H54 (cell line): Measurements from ENCODE around the gene USE1.
A peak's percentile ranks its signal among the peaks of the same experiment; 100 is the strongest.

ENCODE experiments used
- DNase-seq: peaks from one replicate; pipeline ENCODE4 v3.0.0; 2011; ENCODE audit warnings: low spot score, mixed read lengths; ENCODE audit not compliant: insufficient read length
- FAIRE-seq: peaks from 3 replicates; lab custom pipeline; 2011; peaks lifted over from hg19 to GRCh38; lab: Jason Lieb, UNC
- POLR2A ChIP-seq: IDR thresholded peaks from 2 replicates; pipeline ENCODE4 v1.6.1; 2011; ENCODE audit warnings: low read depth, mild to moderate bottlenecking, low read length

USE1 gene

DNA sequence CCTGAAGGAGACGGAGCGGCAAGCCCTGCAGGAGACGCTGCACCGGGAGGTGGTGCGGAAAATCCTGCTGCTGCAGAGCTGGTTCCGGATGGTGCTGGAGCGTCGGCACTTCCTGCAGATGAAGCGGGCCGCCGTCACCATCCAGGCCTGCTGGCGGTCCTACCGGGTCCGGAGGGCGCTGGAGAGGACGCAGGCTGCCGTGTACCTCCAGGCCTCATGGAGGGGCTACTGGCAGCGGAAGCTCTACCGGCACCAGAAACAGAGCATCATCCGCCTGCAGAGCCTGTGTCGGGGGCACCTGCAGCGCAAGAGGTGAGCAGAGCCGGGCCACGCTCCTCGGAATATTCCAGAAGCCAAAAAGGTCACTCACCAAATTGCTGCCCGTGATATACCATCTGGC, 22.4 kb upstream of the USE1 start:
- FAIRE-seq: no peak
- no peak for DNase-seq
- TF ChIP-seq POLR2A: no peak

- FAIRE-seq (no peak), DNase-seq (no peak)
- no peak for TF ChIP-seq POLR2A
These were observed 20.5 kb upstream of the USE1 start for GRCh38 chr19:17194608-17195007.

DNA sequence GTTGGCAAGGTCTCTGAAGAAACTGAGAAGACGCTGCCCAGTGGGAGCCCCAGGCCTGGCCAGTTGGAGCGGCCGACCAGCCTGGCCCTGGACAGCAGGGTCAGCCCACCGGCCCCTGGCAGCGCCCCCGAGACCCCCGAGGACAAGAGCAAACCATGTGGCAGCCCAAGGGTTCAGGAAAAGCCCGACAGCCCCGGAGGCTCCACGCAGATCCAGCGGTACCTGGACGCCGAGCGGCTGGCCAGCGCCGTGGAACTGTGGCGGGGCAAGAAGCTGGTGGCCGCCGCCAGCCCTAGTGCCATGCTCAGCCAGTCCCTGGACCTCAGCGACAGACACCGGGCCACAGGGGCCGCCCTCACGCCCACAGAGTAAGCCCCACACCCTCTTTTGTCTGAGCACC, 20.1 kb upstream of the USE1 start:
- TF ChIP-seq POLR2A: no peak
- DNase-seq (no peak), FAIRE-seq (no peak)

GRCh38 chr19:17196610-17197009, 18.5 kb upstream of the USE1 start:
- DNase-seq: no peak
- no peak for TF ChIP-seq POLR2A
- no peak for FAIRE-seq

GRCh38 chr19:17197666-17198065, 17.5 kb upstream of the USE1 start:
- DNase-seq (no peak), FAIRE-seq (no peak)
- no peak for TF ChIP-seq POLR2A

GRCh38 chr19:17200408-17201079, 14.6 kb upstream of the USE1 start:
- TF ChIP-seq POLR2A: no peak
- DNase-seq (no peak), FAIRE-seq (no peak)

GRCh38 chr19:17202249-17202648, 12.9 kb upstream of the USE1 start:
- TF ChIP-seq POLR2A: no peak
- DNase-seq: no peak
- no peak for FAIRE-seq

DNA sequence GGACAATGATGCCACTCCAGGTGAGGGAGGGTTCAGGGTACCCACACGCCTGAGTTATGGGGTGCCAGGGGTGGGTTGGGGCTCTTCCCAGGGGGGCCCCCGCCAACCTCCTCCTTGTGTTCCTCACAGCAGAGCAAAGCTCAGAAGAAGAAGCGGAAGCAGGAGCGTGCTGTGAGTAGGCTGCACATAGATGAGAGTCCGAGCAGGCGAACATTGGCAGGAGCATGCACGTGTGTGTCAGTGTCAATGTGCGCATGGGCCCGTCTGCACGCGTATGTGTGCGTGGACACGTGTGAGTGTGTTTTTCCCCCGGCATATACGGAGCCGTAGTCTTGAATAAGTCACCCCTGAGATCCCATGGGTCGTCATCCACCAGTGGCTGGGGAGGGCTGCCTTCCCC, 12.4 kb upstream of the USE1 start:
- no peak for TF ChIP-seq POLR2A
- FAIRE-seq (no peak), DNase-seq (no peak)

GRCh38 chr19:17205237-17206140, 9.7 kb upstream of the USE1 start:
- no peak for TF ChIP-seq POLR2A
- FAIRE-seq (no peak), DNase-seq (no peak)

DNA sequence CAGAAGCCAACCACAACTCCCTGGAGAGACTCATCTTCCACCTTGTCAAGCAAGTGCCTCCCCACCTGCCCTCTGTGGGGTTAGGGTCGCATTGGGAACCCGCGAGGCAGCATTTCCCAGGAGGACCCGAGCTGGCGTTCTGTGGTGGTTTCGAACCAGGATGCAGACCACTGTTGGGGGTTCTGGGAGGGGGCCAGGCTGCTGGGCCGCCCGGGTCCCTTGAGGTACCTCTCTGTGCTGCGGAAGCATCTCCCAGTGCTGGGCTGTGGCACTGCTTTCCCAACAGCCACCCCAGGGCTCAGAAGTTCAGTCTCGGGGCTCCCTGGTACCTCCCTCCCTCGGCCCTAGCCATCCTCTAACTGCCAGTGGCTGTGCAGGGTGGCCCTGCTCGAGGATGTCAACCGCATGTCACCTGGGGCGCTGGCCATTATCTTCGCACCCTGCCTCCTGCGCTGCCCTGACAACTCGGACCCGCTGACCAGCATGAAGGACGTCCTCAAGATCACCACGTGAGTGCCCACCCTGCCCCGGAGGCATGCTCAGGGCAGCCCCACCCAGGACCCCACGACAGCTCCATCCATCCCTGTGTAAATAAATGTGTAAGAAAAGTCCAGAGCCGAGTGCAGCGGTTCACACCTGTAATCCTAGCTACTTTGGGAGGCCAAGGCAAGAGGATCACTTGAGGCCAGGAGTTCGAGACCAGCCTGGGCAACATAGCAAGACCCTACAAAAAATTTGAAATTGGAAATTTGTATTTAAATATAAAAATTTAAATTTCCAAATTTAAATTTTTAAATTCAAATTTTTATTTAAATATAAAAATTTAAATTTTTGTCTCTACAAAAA, 8.2 kb upstream of the USE1 start:
- TF ChIP-seq POLR2A: no peak
- FAIRE-seq (no peak), DNase-seq (no peak)

DNA sequence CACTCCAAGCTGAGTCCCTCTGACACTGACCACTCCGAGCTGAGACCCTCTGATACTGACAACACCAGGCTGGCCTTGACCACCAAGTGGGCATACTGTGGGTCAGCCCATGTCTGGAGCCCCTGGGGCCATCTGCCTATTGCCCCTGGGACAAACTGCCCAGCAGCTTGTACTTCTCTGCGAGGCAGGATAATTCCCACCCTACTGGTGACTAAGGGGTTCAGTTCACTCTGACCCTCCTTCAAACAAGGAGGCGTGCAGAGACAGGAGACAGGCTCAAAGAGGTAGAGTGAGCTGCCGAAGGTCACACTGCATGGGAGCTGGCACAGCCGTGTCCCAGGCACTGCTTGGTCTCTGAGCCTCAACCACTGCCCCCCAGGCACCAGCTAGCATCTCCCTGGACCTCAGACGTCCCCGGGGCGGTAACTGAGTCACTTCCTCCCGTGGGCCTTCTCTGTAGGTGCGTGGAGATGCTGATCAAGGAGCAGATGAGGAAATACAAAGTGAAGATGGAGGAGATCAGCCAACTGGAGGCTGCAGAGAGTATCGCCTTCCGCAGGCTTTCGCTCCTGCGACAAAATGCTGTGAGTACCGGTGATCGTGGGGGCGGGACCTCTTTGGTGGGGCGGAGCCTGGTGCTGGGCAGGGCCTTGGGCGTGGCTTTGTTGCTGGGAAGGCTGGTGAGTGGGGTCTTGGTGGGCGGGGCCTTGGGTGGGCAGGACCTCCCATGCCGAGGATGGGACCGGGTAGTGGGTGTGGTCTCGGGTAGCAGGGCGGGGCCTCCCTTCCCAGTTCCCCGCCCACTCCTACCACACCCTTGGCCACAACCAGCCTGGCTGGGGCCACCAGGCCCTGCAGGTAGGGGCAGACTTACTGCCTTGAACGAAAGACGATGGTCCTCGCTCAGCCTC, 5.8 kb upstream of the USE1 start:
- FAIRE-seq (no peak), DNase-seq (peak; percentile 67)
- TF ChIP-seq POLR2A: no peak

DNA sequence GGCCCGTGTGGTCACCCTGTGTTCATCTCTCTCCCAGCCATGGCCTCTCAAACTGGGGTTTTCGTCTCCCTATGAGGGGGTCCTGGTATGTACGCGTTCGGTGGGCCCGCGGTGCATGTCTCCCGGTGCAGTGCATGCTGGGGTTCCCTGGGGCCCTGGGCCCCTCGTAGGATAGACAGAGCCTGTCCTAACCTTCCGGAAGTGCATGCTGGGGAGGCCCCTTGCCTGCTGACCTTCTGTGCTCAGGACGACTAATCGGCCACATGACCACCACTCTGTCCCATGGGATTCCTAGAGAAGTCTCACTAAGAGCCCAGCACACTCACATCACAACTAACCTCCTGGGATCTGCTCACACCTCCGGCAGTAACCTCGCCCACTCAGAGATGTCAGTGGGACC, 4.9 kb upstream of the USE1 start:
- no peak for FAIRE-seq
- no peak for DNase-seq

More for the DNA sequence above, 4.9 kb upstream of the USE1 start:
- TF ChIP-seq POLR2A: no peak
